GM12874 (cell line): Measurements from ENCODE around the gene SEC24A.

ENCODE experiments used
- CTCF ChIP-seq: IDR thresholded peaks from 2 replicates; pipeline ENCODE4 v1.5.1; 2011; ENCODE audit warnings: low read depth, mild to moderate bottlenecking, control low read depth, low read length, moderate library complexity; ENCODE audit not compliant: insufficient read depth

SEC24A gene

GRCh38 chr5:134648425-134649162, at the start of gene SEC24A:
Gene SEC24A, plus strand, starts transcription at chr5:134648785. Its CDS starts 292 bp downstream, at chr5:134649077.
- TF ChIP-seq CTCF = no peak

GRCh38 chr5:134600600-134600999, 48.0 kb upstream of the SEC24A start:
- no peak for TF ChIP-seq CTCF

- no peak for TF ChIP-seq CTCF
Observed at GRCh38 chr5:134603059-134603458, 45.5 kb upstream of the SEC24A start.

GRCh38 chr5:134604908-134605307, 43.7 kb upstream of the SEC24A start:
- TF ChIP-seq CTCF = no peak

- no peak for TF ChIP-seq CTCF
Observed at GRCh38 chr5:134606726-134607125, 41.9 kb upstream of the SEC24A start.

GRCh38 chr5:134608555-134608954, 40.0 kb upstream of the SEC24A start:
- no peak for TF ChIP-seq CTCF

GRCh38 chr5:134609232-134609851, 39.2 kb upstream of the SEC24A start:
- no peak for TF ChIP-seq CTCF
